GM18498 (cell line): ENCODE results near the gene SPSB4.

Experiments used
- ATAC-seq: cut with Tn5 transposase; IDR thresholded peaks from one replicate; pipeline ENCODE4 v1.9.1; 2021; ENCODE audit warnings: mild to moderate bottlenecking, moderate library complexity; ENCODE audit not compliant: unreplicated experiment

Gene SPSB4

DNA sequence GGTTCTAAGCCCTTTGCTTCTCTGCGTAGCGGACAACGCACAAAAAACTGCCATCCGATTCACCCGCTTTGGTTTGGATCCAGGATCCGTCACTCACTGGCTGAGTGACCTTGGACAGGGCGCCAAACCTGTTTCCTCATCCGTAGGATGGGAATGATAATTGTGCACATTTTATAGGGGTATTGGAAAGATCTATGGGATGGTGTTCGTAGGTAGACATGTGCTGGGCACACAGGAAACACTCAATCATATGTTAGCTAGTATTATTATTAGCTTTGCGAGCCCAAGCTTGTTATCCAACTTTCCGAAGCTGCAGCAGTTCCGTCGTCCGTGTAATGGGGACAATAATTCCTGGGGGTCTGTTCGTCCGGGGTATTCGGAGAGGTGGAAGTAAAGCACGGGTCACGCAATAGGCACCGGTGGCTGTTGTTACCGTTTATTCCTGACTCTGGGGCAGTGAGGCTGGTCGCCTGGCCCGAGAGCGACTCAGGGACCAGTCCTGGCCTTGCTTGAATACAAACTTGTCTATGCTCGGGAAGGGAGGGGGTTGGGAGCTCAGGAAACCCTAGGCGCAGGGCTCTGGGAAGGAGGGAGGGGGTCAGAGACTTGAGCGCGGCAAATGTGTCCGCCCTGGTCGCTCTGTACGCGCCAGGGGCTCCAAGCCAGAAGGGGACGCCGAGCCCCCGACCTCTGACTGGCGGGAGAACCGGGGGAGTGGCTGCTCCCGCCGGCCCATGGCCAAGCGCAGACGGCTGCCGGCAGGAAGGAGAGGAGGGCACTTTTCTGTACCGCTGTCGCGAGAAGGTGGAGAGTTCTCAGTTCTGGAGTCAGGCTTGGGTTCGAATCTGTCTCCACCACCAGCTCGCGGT is 1.3 kb downstream of the SPSB4 start:
- ATAC-seq, result no peak

DNA sequence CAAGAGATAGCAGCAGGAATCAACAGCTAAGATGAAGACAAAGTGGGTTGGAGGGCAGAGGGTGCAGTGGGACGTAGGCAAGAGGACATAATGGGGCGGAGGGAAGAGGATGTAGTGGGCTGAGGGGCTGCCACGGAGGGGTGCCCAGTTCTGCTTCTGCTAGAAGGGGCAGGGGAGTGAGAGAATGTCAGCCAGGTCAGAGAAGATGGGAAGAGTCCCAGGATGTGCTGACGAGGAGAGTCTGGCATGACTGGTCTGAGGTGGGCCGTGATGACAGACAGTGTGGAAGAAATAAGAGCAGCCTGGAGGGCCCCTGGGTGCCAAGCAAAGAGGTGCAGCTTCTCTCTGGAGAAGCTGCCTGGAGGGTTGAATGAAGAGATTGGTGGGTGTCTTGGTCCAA is 4.0 kb downstream of the SPSB4 start:
- ATAC-seq, result no peak

DNA sequence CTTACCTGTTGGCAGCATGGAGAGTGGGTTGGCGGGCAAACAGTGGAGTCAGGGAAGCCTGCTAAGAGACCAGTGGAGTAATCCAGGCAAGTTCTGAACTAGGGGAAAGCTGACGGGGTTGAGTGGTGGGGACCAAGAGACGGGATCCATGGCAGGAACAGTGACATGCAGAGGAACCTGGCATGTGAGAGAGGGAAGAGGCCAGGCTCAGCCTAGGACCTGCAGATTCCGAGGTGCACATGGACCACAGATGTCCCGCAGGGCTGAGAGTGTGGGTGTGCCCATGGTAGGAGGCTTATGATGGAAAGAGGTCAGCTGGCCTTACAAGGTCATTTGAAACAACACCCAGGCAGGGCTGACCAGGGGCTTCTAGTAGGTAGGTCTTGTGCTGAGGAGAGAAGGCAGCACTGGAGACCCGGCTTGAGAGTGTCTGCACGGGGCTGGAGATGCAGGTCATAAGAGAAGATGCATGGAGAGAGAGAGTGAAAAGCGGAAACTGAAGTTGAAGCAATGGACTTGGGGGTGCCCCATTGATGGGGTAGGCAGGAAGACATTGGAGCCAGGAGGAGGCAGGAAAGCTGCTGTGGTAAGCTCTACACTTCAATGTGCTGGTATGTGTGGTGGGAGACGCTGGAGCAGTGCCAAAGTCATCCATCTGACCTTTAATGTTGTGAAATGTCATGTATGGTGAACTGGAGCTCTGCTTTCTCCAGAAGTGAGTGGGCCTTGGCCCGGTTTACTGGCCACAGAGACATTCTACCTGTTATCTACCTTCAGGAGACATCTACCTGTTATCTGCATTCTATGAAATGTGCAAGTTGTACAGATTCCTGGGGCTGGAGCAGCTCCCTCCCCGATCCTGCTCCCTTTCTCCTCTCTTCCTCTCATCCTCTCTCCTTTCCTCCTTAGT is 4.6 kb downstream of the SPSB4 start:
- ATAC-seq, result no peak

DNA sequence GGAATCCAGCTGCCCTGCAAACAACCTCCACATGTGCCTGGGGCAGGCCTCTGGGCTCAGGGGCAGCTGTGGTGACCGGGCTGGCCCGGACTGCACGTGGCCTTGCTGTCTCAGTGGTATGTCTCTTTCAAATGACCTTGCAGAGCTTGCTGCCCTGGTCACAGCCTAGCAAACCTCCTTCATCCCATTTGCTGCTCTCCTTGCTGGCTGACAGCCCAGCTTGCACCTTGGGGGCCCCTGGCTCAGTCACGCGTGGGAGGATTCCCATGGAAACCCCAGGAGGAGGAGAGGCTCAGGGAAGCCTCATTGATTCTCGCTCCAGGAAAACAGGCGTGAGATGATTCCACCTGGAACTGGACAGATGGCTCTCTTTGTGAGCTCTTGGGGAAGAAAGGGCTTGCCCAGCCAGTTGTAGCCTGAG is 5.6 kb downstream of the SPSB4 start:
- no peak for ATAC-seq

DNA sequence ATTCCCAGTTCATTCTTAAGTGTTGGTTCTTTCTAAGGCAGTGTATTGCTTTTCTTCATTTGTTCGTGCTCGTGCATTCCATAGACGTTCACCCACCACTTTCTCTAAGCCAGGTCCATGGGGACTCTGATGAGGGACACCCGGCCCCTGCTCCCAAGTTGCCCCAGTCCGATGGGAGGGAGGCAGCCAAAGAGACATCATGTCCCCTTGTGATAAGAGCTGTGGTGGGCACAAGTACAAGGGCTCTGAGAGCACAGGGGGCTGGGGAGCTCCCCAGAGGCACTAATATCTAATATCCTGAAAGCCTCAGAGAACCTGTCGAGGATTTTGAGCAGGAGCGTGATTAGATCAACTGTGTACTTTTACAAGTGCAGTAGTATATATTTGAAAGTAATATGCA is 6.3 kb downstream of the SPSB4 start:
- no peak for ATAC-seq

DNA sequence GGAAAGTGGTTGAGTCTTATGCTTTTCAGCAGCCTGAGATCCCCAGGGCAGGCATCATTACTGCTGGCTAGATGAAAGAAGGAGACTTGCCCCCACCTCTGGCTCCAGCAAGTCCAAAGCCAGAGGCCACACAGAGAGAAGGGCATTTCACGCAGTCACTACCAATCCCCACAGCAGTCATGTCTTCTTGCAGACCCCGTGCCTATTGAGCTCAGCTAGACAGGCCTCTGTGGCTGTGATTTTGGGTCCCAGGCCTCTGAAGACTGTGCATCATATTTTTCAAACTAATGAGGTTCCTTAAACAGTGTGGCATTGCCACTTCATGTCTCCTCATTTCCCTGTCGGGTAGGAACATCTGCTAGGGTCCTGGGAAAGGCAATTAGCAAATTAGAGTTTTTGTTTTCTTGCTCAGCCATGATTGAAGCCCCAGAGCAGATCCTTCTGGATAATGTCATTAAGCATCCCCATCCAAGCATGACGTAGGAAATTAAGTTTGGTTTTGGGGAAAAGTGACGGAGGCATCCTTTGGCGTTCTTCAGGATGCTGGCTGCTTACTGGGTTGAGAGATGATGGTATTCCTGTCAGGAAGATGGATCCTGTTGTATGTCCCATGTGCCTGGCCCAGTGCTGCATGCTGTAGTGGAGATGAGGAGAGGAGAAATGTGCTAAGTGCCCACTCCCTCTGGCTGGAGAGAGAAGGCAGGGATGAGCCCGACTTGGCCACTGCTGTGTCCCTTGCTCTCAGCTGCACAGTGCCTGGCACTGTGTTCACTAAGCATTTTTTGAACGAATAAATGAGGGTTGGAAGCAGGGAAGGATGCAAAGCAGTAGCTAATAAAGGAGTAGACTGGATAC is 7.0 kb downstream of the SPSB4 start:
- no peak for ATAC-seq

DNA sequence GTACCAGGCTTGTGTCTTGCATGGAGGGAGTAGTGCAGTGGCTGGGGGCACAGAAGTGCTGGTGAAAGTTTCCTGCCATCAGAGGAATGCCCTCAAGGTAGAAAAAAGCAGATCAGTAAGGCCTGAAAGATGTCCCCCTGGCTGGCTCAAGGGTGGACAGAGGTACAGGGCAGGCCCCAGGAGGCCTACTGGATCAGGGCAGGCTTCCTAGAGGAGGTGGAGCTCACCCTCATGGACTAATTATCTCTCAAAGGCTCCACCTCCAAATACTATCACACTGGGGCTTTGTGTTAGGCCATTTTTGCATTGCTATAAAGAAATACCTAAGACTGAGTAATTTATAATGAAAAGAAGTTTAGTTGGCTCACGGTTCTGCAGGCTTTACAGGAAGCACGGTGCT is 7.8 kb downstream of the SPSB4 start:
- ATAC-seq, result no peak

DNA sequence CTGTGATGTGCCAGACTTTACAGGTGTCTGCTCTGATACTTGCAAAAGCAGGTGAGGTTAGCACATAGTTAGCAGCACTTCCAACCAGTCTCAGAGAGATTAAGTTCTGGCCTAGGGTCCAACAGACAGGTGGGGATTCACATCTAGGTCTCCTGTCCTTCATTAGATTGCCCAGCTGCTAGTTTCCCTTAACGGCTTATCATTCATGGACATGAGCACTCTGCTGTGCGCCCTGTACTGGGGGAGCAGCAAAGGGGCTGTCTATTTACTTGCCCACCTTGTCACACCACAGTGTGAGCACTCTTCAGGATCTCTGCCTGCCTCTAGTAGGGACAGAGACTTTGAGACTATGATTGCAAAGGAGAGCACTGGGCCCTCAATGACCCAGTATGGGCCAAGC is 8.7 kb downstream of the SPSB4 start:
- ATAC-seq, result no peak

DNA sequence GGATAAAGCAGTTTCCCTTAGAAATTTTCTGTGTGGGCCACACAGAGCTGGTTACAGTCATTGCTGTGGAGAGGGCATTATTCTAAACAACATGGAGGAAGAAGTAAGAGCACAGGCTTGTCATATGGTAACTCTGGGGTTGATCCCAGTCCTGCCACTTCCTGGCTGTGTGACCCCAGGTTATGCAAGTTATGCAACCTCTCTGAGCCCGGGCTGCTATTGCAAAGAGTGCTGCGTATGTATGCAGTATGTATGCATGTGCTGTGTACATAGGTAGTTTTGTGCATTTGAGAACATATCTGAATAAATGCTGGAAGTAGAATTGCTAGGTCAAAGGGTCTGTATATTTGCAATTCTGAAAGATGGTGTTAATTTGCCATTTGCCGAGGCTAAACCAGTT is 9.2 kb downstream of the SPSB4 start:
- ATAC-seq, result no peak

DNA sequence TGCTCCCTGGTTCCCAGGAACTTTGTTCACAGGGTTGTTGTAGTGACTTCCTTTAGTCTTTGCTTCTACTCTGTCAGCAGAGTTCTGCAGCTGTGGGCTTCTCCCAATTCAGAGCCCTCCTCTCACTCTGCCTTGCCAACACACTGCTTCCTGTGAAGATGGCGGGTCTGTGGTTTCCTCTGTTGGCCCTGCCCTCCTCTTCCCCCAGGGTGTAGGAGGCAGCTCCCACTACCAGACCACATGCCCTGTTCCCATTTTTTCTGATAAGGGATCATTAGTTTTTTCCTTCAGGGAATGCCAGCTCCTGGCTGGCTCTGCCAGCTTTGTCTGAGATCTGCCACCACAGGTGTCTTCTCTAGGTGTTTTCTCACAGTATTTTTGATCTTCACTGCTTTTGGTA is 12.7 kb downstream of the SPSB4 start:
- ATAC-seq, result no peak

DNA sequence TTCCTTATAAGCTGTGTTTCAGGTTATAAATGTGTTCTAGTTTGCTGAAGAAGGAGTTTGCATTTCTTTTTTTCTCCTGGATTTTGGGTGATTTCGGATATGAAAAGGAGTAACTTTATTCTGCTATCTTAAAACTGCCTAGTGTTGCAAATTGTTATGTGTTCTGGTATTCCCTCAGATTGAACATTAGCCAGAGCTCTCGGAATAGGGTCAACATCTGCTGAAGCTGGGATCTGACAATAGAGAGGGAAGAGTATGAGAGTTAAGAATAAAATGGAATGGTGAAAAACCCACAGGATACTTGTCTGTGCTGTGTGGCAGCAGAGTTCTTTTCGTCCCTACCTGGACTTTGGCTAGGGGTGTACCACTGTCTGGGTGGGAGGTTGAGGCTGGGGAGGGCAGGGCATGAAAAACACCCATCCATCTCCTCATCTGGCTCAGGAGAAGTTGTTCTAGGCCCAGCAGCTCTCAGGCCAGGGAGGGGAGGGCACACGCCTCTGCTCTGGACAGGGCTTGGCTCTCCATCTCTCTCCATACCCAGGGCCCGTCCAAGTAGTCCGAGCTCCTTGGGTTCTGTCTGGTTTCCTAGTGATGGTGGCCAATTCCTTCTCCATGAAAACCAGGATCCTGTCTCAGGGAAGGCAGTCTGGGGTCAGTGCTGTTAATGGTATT is 13.2 kb downstream of the SPSB4 start:
- ATAC-seq, result no peak

DNA sequence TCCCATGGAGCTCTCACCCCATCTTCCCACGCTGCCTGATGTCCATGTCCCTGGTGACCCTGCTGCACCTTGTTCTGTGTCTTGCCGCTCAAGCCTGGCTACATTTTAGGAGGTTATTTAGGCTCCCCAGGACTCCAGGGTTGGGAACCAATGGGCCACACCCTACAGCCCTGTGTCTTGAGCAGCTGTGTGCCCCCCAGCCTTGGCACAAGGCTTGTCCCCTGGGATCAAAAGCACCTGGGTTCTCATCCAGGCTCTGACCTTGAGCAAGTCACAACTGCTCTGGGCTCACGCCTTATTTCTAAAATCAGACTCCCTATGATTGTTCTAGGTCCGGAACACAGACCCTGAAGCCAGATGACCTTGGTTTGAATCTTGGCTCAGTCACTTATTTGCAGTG is 14.1 kb downstream of the SPSB4 start:
- ATAC-seq, result no peak

DNA sequence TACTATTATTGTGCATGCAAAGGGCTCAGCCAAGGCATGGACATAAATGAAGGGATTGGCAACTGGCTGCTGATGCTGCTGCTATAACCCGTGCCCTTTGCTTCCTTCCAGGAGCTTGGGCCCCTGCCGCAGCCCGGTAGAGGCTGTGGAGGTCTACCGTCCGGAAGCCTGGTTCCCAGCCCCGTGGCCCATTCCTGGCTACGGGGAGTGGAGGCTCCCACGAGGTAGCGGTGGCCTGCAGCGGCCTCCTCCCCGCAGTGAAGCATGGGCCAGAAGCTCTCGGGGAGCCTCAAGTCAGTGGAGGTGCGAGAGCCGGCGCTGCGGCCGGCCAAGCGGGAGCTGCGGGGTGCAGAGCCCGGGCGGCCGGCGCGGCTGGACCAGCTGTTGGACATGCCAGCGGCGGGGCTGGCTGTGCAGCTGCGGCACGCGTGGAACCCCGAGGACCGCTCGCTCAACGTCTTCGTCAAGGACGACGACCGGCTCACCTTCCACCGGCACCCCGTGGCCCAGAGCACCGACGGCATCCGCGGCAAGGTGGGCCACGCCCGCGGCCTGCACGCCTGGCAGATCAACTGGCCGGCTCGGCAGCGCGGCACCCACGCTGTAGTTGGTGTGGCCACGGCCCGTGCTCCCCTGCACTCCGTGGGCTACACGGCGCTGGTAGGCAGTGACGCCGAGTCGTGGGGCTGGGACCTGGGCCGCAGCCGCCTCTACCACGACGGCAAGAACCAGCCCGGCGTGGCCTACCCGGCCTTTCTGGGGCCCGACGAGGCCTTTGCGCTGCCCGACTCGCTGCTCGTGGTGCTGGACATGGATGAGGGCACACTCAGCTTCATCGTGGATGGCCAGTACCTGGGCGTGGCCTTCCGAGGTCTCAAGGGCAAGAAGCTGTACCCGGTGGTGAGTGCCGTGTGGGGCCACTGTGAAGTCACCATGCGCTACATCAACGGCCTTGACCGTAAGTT is 15.0 kb downstream of the SPSB4 start:
- no peak for ATAC-seq

DNA sequence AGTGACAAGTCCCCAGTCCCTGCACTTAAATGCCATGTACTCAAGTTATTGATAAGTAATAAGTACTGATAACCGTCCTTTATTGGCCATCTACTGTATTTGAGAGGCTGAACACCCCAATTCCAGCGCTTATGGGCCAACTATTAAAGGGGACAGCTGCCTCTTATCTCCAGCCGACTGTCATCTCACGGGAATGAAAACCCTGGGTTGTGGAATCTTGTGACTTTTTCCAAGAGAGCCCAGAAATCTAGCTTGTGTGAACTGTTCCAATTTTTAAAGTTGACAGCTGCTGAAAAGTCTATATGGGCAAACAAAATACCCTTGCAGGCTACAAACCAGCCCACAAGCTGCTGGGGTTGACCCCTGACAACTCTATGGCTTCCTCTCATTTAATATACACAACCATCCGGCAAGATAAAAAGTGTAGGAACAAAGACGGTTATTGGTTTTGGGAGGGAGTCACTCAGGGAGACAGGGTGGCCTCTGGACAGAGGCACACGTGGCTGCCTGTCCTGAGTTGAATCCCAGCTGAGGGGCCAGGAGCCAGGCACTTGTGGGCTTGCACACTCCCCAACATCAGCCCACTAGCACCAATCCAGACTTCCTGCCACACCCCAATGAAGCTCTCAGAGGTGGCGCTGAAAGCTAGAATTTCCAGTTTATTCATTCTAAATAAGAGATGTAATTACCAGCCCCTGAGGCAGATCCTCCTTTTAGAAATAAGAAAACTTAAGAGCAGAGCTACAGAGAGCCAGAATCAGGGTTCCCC is 16.2 kb downstream of the SPSB4 start:
- ATAC-seq, result no peak

DNA sequence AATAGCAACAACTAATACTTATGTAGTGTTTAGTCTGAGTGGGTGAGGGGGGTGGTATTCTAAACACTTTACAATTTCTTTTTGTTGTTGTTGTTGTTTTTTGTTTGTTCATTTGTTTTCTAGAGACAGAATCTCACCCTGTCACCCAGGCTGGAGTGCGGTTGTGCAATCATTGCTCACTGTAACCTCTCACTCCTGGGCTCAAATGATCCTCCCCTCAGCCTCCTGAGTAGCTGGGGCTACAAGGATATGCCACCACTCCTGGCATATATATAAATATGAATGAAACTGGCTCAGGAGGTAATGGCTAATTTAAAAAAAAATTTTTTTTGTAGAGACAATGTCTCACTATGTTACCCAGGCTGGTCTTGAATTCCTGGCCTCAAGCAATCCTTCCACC is 19.1 kb downstream of the SPSB4 start:
- no peak for ATAC-seq

DNA sequence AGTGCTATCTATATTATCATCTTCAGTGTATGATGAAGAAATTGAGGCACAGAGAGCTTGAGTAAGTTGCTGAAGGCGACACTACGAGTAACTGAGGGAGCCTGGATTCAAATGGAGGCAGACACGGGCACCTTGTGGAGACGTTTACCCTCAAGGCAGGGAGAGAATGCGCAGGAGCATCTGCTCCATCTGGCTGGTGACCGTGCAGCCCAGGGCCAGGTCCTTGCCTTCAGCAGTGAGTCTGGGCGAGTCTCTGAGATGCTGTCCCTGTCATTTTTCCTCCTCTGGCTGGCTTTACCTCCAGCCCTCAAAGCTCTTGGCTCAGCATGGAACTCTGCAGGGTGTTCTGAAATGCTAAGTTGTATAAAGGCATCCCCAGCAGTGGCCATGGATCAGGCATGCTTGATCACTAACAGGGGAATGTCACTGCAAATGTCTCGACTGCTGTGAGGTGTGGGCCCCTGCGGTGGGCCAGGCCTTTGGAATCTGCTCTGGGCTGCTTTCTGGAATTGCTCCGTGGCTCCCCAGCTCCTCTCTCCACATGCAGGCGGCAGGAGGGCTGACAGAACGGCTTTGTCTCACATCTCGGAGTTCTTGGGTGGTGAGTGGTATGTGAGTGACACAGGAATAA is 19.7 kb downstream of the SPSB4 start:
- ATAC-seq, result no peak

DNA sequence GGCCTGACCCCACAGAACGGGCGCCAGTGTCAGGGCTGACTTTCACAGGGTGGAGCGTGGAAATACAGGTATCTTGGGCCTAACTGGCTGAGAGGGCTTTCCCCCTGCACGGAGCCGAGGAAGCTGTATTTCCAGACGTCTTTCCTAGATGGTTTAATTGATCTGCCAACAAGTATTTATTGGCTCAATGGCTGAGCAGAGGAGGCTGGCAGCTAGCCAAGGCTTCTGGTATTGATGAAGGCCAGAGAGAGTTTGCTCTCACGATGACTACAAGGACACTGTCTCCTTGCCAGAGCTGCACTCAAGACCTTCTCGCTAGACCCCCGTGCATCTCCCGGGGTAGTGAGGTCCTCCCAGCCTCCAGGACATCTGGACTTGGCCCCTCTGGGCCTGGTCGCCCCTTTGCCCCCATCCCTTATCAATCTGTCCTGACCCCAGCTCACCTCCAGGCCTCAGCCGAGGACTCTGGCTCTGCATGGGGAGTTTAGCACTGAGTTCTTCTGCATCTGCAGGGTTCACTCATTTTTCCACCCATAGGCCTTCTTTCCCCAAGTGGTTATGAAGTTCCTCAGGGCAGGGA is 20.6 kb downstream of the SPSB4 start:
- ATAC-seq, result no peak

DNA sequence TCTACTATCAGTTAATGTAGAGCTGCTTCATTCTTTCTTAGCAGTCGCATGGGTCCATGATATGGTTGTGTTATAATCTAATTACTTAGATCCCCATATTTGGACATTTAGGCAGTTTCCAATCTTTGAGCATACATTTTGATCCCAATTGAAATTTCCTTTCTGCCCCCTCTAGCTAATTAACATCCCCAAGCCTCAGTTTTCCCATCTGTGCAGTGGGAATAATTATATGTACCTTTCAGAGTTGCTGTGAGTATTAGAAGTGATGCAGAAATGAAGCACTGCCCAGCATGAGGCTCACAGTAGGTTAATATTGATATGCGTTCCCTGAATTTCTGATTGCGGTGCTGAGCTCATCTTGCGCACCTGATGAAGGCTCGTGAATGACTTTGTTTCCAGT is 21.8 kb downstream of the SPSB4 start:
- ATAC-seq, result no peak
